ENCODE data around the gene ACAD11. TPM values are rescaled to one million over a fixed set of nuclear protein-coding genes. Genes with fewer than 3 reads are reported as not detected.
A peak's percentile ranks its signal among the peaks of the same experiment; 100 is the strongest.

The ACAD11 gene
- total and polyA plus RNA-seq, 2 donors, result 10.2 to 26.2 TPM

DNA sequence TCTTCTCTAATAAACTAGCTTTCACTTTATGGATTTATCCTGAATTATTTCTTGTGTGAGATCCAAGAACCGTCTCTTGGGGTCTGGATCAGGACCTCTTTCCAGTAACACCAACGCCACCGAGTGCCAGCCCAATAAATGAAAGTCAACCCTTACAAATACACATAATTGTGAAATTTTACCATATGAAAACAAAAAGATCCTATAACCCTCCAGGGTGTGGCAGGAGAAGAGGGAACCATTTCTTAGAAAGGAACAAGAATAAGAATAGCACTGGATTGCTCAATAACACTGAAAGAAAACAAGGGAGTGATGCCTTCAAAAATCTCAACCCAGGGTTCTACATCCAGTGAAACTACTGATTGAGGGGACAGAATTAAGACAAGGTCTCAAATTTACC, 114.1 kb downstream of the ACAD11 start:
- WGBS, result 94% methylated on average over 3 of the region's 3 CpGs
- no peak for DNase-seq (ENCODE audit: low read depth in 6 of 9, low spot score in 9 of 9)
- peaks cover 0 to 3% of the 10 kb centered on the region in 2 donors for H3K9me3 ChIP-seq (ENCODE audit: control insufficient read depth in 2 of 2, insufficient read depth in 1 of 2, low read length in 1 of 2)
- no peaks in the 10 kb centered on the region for H3K4me1 ChIP-seq (ENCODE audit: control insufficient read depth in 2 of 2, insufficient read depth in 2 of 2, low read length in 2 of 2)
- peaks cover 0 to 4% of the 10 kb centered on the region in 2 donors for H3K36me3 ChIP-seq (ENCODE audit: control insufficient read depth in 2 of 2, insufficient read depth in 2 of 2, low read length in 1 of 2)
- H3K27me3 ChIP-seq (ENCODE audit: control insufficient read depth in 2 of 2, insufficient read depth in 1 of 2, low read length in 1 of 2), result no peaks in the 10 kb centered on the region
- H3K4me3 ChIP-seq (ENCODE audit: low read length in 2 of 2), result no peak overlapping the region
- no peak overlapping the region for H3K27ac ChIP-seq (ENCODE audit: low read depth in 1 of 2, low read length in 1 of 2)

DNA sequence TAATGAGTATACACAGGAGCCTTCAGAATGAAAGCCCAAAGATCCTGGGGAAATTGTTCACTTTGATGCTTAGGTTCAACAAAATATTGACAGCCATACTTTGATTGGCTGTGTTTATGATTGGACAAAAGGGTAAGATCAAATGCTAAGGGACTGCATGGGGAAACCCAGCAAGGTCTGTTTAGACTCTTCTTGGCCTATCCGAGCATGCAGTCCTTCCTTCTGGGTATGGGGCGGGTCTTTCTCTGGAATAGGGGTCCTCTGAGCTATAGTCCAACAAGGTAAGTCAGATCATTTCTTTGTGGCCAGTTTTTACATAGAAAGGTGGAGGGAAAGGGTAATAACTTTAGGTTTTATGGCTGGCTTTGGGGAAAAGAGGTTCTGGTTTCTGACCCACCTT, 115.5 kb downstream of the ACAD11 start:
- 96% methylated on average over 2 of the region's 2 CpGs for WGBS

DNA sequence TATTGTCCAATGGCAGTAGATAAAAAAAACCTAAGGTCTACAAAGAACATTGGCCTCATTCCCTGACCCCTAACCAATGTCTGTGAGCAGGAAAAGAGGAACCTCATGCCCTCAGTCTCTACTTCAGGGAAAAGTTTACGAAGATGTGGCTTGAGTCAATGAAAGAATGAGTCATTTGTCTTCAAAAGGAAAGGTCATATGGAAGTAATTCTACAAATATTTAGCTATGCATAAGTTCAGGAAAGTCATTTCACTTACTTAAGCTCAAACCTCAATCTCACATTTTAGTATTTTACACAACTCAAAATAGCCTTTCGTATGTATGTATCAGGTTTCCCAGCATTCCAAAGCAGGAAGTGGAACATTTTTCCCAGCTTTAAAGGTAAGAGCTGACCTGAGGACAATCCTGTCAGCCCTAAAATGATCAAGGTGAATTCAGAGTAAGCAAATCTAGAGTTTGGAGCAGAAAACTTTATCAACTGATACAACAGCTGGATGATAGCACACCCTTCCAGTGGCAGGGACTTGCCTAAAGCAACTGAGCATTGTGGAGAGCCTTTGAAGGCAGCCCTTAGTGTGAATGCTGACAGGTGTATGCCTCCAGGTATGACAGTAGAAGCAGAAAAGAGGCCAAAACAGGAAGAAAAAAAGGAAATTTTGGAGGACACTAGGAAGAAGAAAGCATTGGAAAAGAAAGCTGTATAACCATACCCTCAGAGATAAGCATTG, 116.4 kb downstream of the ACAD11 start:
- Histone ChIP-seq H3K4me3 (ENCODE audit: low read length in 2 of 2) (no peak overlapping the region), H3K4me1 (ENCODE audit: control insufficient read depth in 2 of 2, insufficient read depth in 2 of 2, low read length in 2 of 2) (no peaks in the 10 kb centered on the region), H3K27ac (ENCODE audit: low read depth in 1 of 2, low read length in 1 of 2) (no peak overlapping the region), H3K27me3 (ENCODE audit: control insufficient read depth in 2 of 2, insufficient read depth in 1 of 2, low read length in 1 of 2) (no peaks in the 10 kb centered on the region), H3K9me3 (ENCODE audit: control insufficient read depth in 2 of 2, insufficient read depth in 1 of 2, low read length in 1 of 2) (peaks cover 0 to 3% of the 10 kb centered on the region in 2 donors), H3K36me3 (ENCODE audit: control insufficient read depth in 2 of 2, insufficient read depth in 2 of 2, low read length in 1 of 2) (peaks cover 5 to 12% of the 10 kb centered on the region in 2 donors)
- no peak for DNase-seq (ENCODE audit: low read depth in 6 of 9, low spot score in 9 of 9)
- WGBS, result 93% methylated on average over 2 of the region's 2 CpGs

More for the DNA sequence above, 115.5 kb downstream of the ACAD11 start:
- no peak for DNase-seq (ENCODE audit: low read depth in 6 of 9, low spot score in 9 of 9)
- no peaks in the 10 kb centered on the region for H3K27me3 ChIP-seq (ENCODE audit: control insufficient read depth in 2 of 2, insufficient read depth in 1 of 2, low read length in 1 of 2)
- no peak overlapping the region for H3K27ac ChIP-seq (ENCODE audit: low read depth in 1 of 2, low read length in 1 of 2)
- H3K36me3 ChIP-seq (ENCODE audit: control insufficient read depth in 2 of 2, insufficient read depth in 2 of 2, low read length in 1 of 2), result peaks cover 5 to 11% of the 10 kb centered on the region in 2 donors
- H3K9me3 ChIP-seq (ENCODE audit: control insufficient read depth in 2 of 2, insufficient read depth in 1 of 2, low read length in 1 of 2), result peaks cover 0 to 3% of the 10 kb centered on the region in 2 donors
- H3K4me1 ChIP-seq (ENCODE audit: control insufficient read depth in 2 of 2, insufficient read depth in 2 of 2, low read length in 2 of 2), result no peaks in the 10 kb centered on the region
- H3K4me3 ChIP-seq (ENCODE audit: low read length in 2 of 2), result no peak overlapping the region

- Histone ChIP-seq H3K4me3 (ENCODE audit: low read length in 2 of 2) (no peak overlapping the region), H3K27ac (ENCODE audit: low read depth in 1 of 2, low read length in 1 of 2) (no peak overlapping the region), H3K36me3 (ENCODE audit: control insufficient read depth in 2 of 2, insufficient read depth in 2 of 2, low read length in 1 of 2) (peaks cover 5 to 15% of the 10 kb centered on the region in 2 donors), H3K4me1 (ENCODE audit: control insufficient read depth in 2 of 2, insufficient read depth in 2 of 2, low read length in 2 of 2) (no peaks in the 10 kb centered on the region), H3K27me3 (ENCODE audit: control insufficient read depth in 2 of 2, insufficient read depth in 1 of 2, low read length in 1 of 2) (no peaks in the 10 kb centered on the region), H3K9me3 (ENCODE audit: control insufficient read depth in 2 of 2, insufficient read depth in 1 of 2, low read length in 1 of 2) (no peaks in the 10 kb centered on the region)
- 50% methylated on average over 2 of the region's 2 CpGs for whole genome bisulfite sequencing
- DNase-seq (ENCODE audit: low read depth in 6 of 9, low spot score in 9 of 9), result no peak
Measured at GRCh38 chr3:132542577-132542976, 117.0 kb downstream of the ACAD11 start.

DNA sequence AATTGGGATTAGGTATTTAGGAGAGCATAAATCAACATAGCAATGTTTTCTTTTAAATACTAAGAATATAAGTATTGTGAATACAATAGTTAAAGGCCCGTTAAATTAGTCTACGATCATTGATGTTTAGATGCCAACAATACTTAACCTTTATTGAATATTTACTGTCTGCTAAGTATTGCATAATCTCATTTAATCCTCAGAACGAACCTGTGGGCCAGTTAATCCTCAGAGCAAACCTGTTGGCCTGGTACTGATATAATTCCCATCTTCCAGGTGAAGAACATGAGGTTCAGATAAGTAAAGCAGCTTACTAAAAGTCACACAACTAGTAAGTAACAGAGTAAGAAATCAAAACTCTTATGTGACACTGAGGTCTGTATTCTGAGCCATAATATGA, 119.9 kb downstream of the ACAD11 start:
- 64% methylated on average over 3 of the region's 3 CpGs for WGBS

GRCh38 chr3:132538072-132538471, 121.5 kb downstream of the ACAD11 start:
- Histone ChIP-seq H3K4me1 (ENCODE audit: control insufficient read depth in 2 of 2, insufficient read depth in 2 of 2, low read length in 2 of 2) (no peaks in the 10 kb centered on the region), H3K9me3 (ENCODE audit: control insufficient read depth in 2 of 2, insufficient read depth in 1 of 2, low read length in 1 of 2) (no peaks in the 10 kb centered on the region), H3K27ac (ENCODE audit: low read depth in 1 of 2, low read length in 1 of 2) (no peak overlapping the region), H3K27me3 (ENCODE audit: control insufficient read depth in 2 of 2, insufficient read depth in 1 of 2, low read length in 1 of 2) (no peaks in the 10 kb centered on the region), H3K36me3 (ENCODE audit: control insufficient read depth in 2 of 2, insufficient read depth in 2 of 2, low read length in 1 of 2) (peaks cover 12 to 22% of the 10 kb centered on the region in 2 donors), H3K4me3 (ENCODE audit: low read length in 2 of 2) (no peak overlapping the region)
- WGBS, result 93% methylated on average over 5 of the region's 5 CpGs
- DNase-seq (ENCODE audit: low read depth in 6 of 9, low spot score in 9 of 9), result no peak

More for the DNA sequence above, 119.9 kb downstream of the ACAD11 start:
- no peak for DNase-seq (ENCODE audit: low read depth in 6 of 9, low spot score in 9 of 9)
- Histone ChIP-seq H3K36me3 (ENCODE audit: control insufficient read depth in 2 of 2, insufficient read depth in 2 of 2, low read length in 1 of 2) (peaks cover 5 to 18% of the 10 kb centered on the region in 2 donors), H3K27me3 (ENCODE audit: control insufficient read depth in 2 of 2, insufficient read depth in 1 of 2, low read length in 1 of 2) (no peaks in the 10 kb centered on the region), H3K27ac (ENCODE audit: low read depth in 1 of 2, low read length in 1 of 2) (no peak overlapping the region), H3K4me3 (ENCODE audit: low read length in 2 of 2) (no peak overlapping the region), H3K9me3 (ENCODE audit: control insufficient read depth in 2 of 2, insufficient read depth in 1 of 2, low read length in 1 of 2) (no peaks in the 10 kb centered on the region), H3K4me1 (ENCODE audit: control insufficient read depth in 2 of 2, insufficient read depth in 2 of 2, low read length in 2 of 2) (no peaks in the 10 kb centered on the region)

GRCh38 chr3:132537297-132537696, 122.3 kb downstream of the ACAD11 start:
- H3K27ac ChIP-seq (ENCODE audit: low read depth in 1 of 2, low read length in 1 of 2), result no peak overlapping the region
- H3K9me3 ChIP-seq (ENCODE audit: control insufficient read depth in 2 of 2, insufficient read depth in 1 of 2, low read length in 1 of 2), result no peaks in the 10 kb centered on the region
- no peak for DNase-seq (ENCODE audit: low read depth in 6 of 9, low spot score in 9 of 9)
- H3K27me3 ChIP-seq (ENCODE audit: control insufficient read depth in 2 of 2, insufficient read depth in 1 of 2, low read length in 1 of 2), result no peaks in the 10 kb centered on the region
- 98% methylated on average over 1 of the region's 1 CpG for WGBS
- H3K4me3 ChIP-seq (ENCODE audit: low read length in 2 of 2), result no peak overlapping the region
- H3K36me3 ChIP-seq (ENCODE audit: control insufficient read depth in 2 of 2, insufficient read depth in 2 of 2, low read length in 1 of 2), result peaks cover 12 to 22% of the 10 kb centered on the region in 2 donors
- no peaks in the 10 kb centered on the region for H3K4me1 ChIP-seq (ENCODE audit: control insufficient read depth in 2 of 2, insufficient read depth in 2 of 2, low read length in 2 of 2)

- peak in 1 of 9 donors; percentile 10 for DNase-seq (ENCODE audit: low read depth in 6 of 9, low spot score in 9 of 9)
- H3K27me3 ChIP-seq (ENCODE audit: control insufficient read depth in 2 of 2, insufficient read depth in 1 of 2, low read length in 1 of 2), result no peaks in the 10 kb centered on the region
- no peak overlapping the region for H3K27ac ChIP-seq (ENCODE audit: low read depth in 1 of 2, low read length in 1 of 2)
- H3K4me3 ChIP-seq (ENCODE audit: low read length in 2 of 2), result no peak overlapping the region
- H3K4me1 ChIP-seq (ENCODE audit: control insufficient read depth in 2 of 2, insufficient read depth in 2 of 2, low read length in 2 of 2), result no peaks in the 10 kb centered on the region
- peaks cover 12 to 22% of the 10 kb centered on the region in 2 donors for H3K36me3 ChIP-seq (ENCODE audit: control insufficient read depth in 2 of 2, insufficient read depth in 2 of 2, low read length in 1 of 2)
- H3K9me3 ChIP-seq (ENCODE audit: control insufficient read depth in 2 of 2, insufficient read depth in 1 of 2, low read length in 1 of 2), result no peaks in the 10 kb centered on the region
- 96% methylated on average over 3 of the region's 3 CpGs for WGBS
Measured at GRCh38 chr3:132536442-132537153, 123.0 kb downstream of the ACAD11 start.
